ENCODE data around the gene NFAT5.
"Not testable (repeated sequence)": the region's sequence is repeated elsewhere in the genome, so short reads cannot be mapped to it uniquely, and the experiment has no call there.

DNA sequence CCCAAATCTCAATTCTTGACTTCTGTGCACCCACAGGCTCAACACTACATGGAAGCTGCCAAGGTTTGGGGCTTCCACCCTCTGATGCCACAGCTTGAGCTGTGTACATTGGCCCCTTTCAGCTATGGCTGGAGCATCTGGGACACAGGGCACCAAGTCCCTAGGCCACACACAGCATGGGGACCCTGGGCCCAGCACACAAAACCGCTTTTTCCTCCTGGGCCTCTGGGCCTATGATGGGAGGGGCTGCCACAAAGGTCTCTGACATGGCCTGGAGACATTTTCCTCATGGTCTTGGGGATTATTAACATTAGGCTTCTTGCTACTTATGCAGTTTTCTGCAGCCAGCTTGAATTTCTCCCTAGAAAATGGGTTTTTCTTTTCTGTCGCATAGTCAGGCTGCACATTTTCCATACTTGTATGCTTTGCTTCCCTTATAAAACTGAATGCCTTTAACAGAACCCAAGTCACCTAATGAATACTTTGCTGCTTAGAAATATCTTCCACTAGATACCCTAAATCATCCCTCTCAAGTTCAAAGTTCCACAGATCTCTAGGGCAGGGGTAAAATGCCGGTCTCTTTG, 70.9 kb downstream of the NFAT5 start:
- not testable (repeated sequence) for TF ChIP-seq CTCF, POLR2AphosphoS5 (IDR thresholded peaks at IDR 0.05)

All from prostate gland (tissue), 2 donors.